HEK293 (cell line): ENCODE measurements around the gene SWI5.

ENCODE experiments used
- CTCF ChIA-PET: fragments of 350-600 bp; formaldehyde crosslinking; extraction: SDS; loops from one replicate; lab custom pipeline; 2021; ENCODE audit warnings: antibody characterized with exemption; lab: Yijun Ruan, JAX
- POLR2A ChIA-PET: fragments of 300-600 bp; formaldehyde crosslinking; extraction: SDS; loops from one replicate; lab custom pipeline; 2020; ENCODE audit warnings: antibody characterized with exemption, inconsistent platforms; lab: Yijun Ruan, JAX
- H3K27ac ChIP-seq: fragments of 200-500 bp; sonication (Bioruptor generic); 2 replicates; pipeline ENCODE4 v1.5.1; 2014; ENCODE audit warnings: low read depth, low read length, control low read depth, inconsistent platforms; ENCODE audit errors: extremely low read depth
- H3K36me3 ChIP-seq, 2 experiments: fragments of 200-500 bp in 1 of 2; sonication (Bioruptor generic) in 1 of 2; 1 replicate in 1 of 2; 2 replicates in 1 of 2; pipeline ENCODE4 v1.5.1; 2014 to 2017; ENCODE audit warnings: inconsistent platforms in 2 of 2, low read length in 2 of 2; ENCODE audit not compliant: control insufficient read depth in 2 of 2, insufficient read depth in 1 of 2
- H3K4me1 ChIP-seq: fragments of 200-500 bp; sonication (Bioruptor generic); 2 replicates; pipeline ENCODE4 v1.5.1; 2014; ENCODE audit warnings: mild to moderate bottlenecking, low read length, inconsistent platforms; ENCODE audit not compliant: control insufficient read depth, insufficient read depth
- H3K4me3 ChIP-seq: 2 replicates; pipeline ENCODE4 v1.5.1; 2011; ENCODE audit warnings: low read depth, mild to moderate bottlenecking, control low read depth, low read length, moderate library complexity
- H3K9me3 ChIP-seq: fragments of 200-500 bp; sonication (Bioruptor generic); 2 replicates; pipeline ENCODE4 v1.5.1; 2014; ENCODE audit warnings: low read depth, low read length, inconsistent platforms; ENCODE audit not compliant: control insufficient read depth, insufficient read depth
- BCL11A ChIP-seq: fragments of 450-650 bp; formaldehyde crosslinking; IDR thresholded peaks from 2 replicates; pipeline ENCODE4 v1.5.1; 2016; ENCODE audit warnings: low read depth, missing biosample characterization, missing genetic modification characterization
- HOXD13 ChIP-seq: sonication (generic); formaldehyde crosslinking; IDR thresholded peaks from 2 replicates; pipeline ENCODE4 v1.8.0; 2022; ENCODE audit warnings: missing genetic modification reagents, borderline replicate concordance
- ZNF112 ChIP-seq: fragments of 450-650 bp; formaldehyde crosslinking; IDR thresholded peaks from 2 replicates; pipeline ENCODE4 v1.5.0; 2017; ENCODE audit warnings: missing biosample characterization, missing genetic modification characterization
- ZNF221 ChIP-seq: fragments of 450-650 bp; formaldehyde crosslinking; IDR thresholded peaks from 2 replicates; pipeline ENCODE4 v1.5.1; 2017; ENCODE audit warnings: missing biosample characterization, missing genetic modification characterization, borderline replicate concordance
- ZNF274 ChIP-seq, 2 experiments: fragments of 200-500 bp in 1 of 2; fragments of 450-650 bp in 1 of 2; sonication (Bioruptor generic) in 1 of 2; formaldehyde crosslinking in 1 of 2; IDR thresholded peaks; 2 replicates each; pipeline versions ENCODE4 v1.5.1 to v1.6.1; 2014 to 2016; ENCODE audit warnings: borderline replicate concordance in 1 of 2, inconsistent platforms in 1 of 2, low read length in 1 of 2, missing biosample characterization in 1 of 2, missing genetic modification characterization in 1 of 2
- ZNF311 ChIP-seq: fragments of 450-650 bp; formaldehyde crosslinking; IDR thresholded peaks from 2 replicates; pipeline ENCODE4 v1.5.1; 2017; ENCODE audit warnings: missing biosample characterization, missing genetic modification characterization, borderline replicate concordance
- ZNF37A ChIP-seq: fragments of 450-650 bp; IDR thresholded peaks from 2 replicates; pipeline ENCODE4 v1.5.1; 2018; ENCODE audit warnings: missing biosample characterization, missing genetic modification characterization
- ZNF48 ChIP-seq: fragments of 450-650 bp; formaldehyde crosslinking; IDR thresholded peaks from 2 replicates; pipeline ENCODE4 v1.5.1; 2016; ENCODE audit warnings: missing biosample characterization, missing genetic modification characterization
- ZNF521 ChIP-seq: fragments of 450-650 bp; formaldehyde crosslinking; IDR thresholded peaks from 2 replicates; pipeline ENCODE4 v1.5.1; 2017; ENCODE audit warnings: missing biosample characterization, mild to moderate bottlenecking, missing genetic modification characterization
- ZNF529 ChIP-seq: fragments of 450-650 bp; formaldehyde crosslinking; IDR thresholded peaks from 2 replicates; pipeline ENCODE4 v1.5.1; 2017; ENCODE audit warnings: missing genetic modification characterization, missing biosample characterization; ENCODE audit not compliant: insufficient replicate concordance
- ZNF777 ChIP-seq: fragments of 450-650 bp; formaldehyde crosslinking; IDR thresholded peaks from 2 replicates; pipeline ENCODE4 v1.5.1; 2017; ENCODE audit warnings: missing biosample characterization, missing genetic modification characterization, borderline replicate concordance
- TF ChIP-seq, protein P1 (sequence below): fragments of 450-650 bp; formaldehyde crosslinking; IDR thresholded peaks from 2 replicates; pipeline ENCODE4 v1.5.1; 2017; ENCODE audit warnings: missing biosample characterization, missing genetic modification characterization
- TF ChIP-seq, protein P2 (sequence below): fragments of 450-650 bp; formaldehyde crosslinking; IDR thresholded peaks from 2 replicates; pipeline ENCODE4 v1.5.1; 2016; ENCODE audit warnings: missing biosample characterization, missing genetic modification characterization
- TF ChIP-seq, protein P3 (sequence below): fragments of 450-650 bp; formaldehyde crosslinking; IDR thresholded peaks from 2 replicates; pipeline ENCODE4 v1.5.1; 2017; ENCODE audit warnings: missing biosample characterization, mild to moderate bottlenecking, missing genetic modification characterization, moderate library complexity
- TF ChIP-seq, protein P4 (sequence below): fragments of 450-650 bp; formaldehyde crosslinking; IDR thresholded peaks from 2 replicates; pipeline ENCODE4 v1.5.1; 2016; ENCODE audit warnings: missing biosample characterization, missing genetic modification characterization
- TF ChIP-seq, protein P5 (sequence below): fragments of 450-650 bp; formaldehyde crosslinking; IDR thresholded peaks from 2 replicates; pipeline ENCODE4 v1.5.1; 2016; ENCODE audit warnings: missing biosample characterization, missing genetic modification characterization
- TF ChIP-seq, protein P6 (sequence below): fragments of 450-650 bp; formaldehyde crosslinking; IDR thresholded peaks from 2 replicates; pipeline ENCODE4 v1.5.1; 2016; ENCODE audit warnings: missing biosample characterization, missing genetic modification characterization
- TF ChIP-seq, protein P7 (sequence below): fragments of 450-650 bp; formaldehyde crosslinking; IDR thresholded peaks from 2 replicates; pipeline ENCODE4 v1.5.1; 2016; ENCODE audit warnings: missing biosample characterization, missing genetic modification characterization

Gene SWI5

DNA sequence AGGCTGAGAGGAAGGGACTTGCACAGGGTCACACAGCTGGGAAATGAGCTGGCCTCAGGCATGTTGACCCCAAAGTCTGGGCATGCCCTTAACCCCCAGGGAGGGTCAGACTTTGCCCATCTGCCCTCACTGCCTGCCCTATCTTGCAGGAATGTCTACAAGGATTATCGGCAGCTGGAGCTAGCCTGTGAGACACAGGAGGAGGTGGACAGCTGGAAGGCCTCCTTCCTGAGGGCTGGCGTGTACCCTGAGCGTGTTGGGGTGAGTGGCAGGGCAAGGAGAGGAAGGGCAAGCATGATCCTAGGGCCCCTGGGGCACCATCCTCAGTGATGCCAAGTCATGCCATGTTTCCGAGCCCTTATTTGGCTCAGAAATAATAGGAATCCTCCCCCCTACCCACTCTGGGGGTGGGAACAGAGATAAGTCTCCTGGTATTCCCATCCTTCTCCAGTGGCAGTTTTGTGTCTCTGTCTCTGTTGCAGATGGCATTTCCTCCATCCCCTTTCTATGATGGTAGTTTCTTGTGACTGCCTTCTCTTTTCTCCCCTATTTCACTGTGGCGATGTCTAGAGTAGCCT, 28.8 kb upstream of the SWI5 start:
- TF ChIP-seq, protein P1, sequence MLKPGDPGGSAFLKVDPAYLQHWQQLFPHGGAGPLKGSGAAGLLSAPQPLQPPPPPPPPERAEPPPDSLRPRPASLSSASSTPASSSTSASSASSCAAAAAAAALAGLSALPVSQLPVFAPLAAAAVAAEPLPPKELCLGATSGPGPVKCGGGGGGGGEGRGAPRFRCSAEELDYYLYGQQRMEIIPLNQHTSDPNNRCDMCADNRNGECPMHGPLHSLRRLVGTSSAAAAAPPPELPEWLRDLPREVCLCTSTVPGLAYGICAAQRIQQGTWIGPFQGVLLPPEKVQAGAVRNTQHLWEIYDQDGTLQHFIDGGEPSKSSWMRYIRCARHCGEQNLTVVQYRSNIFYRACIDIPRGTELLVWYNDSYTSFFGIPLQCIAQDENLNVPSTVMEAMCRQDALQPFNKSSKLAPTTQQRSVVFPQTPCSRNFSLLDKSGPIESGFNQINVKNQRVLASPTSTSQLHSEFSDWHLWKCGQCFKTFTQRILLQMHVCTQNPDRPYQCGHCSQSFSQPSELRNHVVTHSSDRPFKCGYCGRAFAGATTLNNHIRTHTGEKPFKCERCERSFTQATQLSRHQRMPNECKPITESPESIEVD (tag by site-specific recombination): no peak
- no peak for TF ChIP-seq ZNF37A (tag by site-specific recombination)
- TF ChIP-seq, protein P2, sequence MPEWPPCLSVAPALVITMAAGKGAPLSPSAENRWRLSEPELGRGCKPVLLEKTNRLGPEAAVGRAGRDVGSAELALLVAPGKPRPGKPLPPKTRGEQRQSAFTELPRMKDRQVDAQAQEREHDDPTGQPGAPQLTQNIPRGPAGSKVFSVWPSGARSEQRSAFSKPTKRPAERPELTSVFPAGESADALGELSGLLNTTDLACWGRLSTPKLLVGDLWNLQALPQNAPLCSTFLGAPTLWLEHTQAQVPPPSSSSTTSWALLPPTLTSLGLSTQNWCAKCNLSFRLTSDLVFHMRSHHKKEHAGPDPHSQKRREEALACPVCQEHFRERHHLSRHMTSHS (tag by site-specific recombination): no peak
- TF ChIP-seq, protein P3, sequence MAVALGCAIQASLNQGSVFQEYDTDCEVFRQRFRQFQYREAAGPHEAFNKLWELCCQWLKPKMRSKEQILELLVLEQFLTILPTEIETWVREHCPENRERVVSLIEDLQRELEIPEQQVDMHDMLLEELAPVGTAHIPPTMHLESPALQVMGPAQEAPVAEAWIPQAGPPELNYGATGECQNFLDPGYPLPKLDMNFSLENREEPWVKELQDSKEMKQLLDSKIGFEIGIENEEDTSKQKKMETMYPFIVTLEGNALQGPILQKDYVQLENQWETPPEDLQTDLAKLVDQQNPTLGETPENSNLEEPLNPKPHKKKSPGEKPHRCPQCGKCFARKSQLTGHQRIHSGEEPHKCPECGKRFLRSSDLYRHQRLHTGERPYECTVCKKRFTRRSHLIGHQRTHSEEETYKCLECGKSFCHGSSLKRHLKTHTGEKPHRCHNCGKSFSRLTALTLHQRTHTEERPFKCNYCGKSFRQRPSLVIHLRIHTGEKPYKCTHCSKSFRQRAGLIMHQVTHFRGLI (tag by site-specific recombination): no peak
- TF ChIP-seq ZNF521: no peak
- TF ChIP-seq ZNF777: no peak
- no peak for TF ChIP-seq BCL11A
- no peak for TF ChIP-seq HOXD13 (CRISPR knock-in tag)
- TF ChIP-seq, protein P4, sequence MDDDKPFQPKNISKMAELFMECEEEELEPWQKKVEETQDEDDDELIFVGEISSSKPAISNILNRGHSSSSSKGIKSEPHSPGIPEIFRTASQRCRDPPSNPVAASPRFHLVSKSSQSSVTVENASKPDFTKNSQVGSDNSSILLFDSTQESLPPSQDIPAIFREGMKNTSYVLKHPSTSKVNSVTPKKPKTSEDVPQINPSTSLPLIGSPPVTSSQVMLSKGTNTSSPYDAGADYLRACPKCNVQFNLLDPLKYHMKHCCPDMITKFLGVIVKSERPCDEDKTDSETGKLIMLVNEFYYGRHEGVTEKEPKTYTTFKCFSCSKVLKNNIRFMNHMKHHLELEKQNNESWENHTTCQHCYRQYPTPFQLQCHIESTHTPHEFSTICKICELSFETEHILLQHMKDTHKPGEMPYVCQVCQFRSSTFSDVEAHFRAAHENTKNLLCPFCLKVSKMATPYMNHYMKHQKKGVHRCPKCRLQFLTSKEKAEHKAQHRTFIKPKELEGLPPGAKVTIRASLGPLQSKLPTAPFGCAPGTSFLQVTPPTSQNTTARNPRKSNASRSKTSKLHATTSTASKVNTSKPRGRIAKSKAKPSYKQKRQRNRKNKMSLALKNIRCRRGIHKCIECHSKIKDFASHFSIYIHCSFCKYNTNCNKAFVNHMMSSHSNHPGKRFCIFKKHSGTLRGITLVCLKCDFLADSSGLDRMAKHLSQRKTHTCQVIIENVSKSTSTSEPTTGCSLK (tag by site-specific recombination): no peak
- TF ChIP-seq, protein P5, sequence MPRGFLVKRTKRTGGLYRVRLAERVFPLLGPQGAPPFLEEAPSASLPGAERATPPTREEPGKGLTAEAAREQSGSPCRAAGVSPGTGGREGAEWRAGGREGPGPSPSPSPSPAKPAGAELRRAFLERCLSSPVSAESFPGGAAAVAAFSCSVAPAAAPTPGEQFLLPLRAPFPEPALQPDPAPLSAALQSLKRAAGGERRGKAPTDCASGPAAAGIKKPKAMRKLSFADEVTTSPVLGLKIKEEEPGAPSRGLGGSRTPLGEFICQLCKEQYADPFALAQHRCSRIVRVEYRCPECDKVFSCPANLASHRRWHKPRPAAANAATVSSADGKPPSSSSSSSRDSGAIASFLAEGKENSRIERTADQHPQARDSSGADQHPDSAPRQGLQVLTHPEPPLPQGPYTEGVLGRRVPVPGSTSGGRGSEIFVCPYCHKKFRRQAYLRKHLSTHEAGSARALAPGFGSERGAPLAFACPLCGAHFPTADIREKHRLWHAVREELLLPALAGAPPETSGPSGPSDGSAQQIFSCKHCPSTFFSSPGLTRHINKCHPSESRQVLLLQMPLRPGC (tag by site-specific recombination): no peak
- TF ChIP-seq, protein P6, sequence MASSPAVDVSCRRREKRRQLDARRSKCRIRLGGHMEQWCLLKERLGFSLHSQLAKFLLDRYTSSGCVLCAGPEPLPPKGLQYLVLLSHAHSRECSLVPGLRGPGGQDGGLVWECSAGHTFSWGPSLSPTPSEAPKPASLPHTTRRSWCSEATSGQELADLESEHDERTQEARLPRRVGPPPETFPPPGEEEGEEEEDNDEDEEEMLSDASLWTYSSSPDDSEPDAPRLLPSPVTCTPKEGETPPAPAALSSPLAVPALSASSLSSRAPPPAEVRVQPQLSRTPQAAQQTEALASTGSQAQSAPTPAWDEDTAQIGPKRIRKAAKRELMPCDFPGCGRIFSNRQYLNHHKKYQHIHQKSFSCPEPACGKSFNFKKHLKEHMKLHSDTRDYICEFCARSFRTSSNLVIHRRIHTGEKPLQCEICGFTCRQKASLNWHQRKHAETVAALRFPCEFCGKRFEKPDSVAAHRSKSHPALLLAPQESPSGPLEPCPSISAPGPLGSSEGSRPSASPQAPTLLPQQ (tag by site-specific recombination): no peak
- TF ChIP-seq ZNF112 (tag by site-specific recombination): no peak
- TF ChIP-seq, protein P7, sequence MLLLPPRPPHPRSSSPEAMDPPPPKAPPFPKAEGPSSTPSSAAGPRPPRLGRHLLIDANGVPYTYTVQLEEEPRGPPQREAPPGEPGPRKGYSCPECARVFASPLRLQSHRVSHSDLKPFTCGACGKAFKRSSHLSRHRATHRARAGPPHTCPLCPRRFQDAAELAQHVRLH (tag by site-specific recombination): no peak
- TF ChIP-seq ZNF48 (tag by site-specific recombination): no peak
- no peak for TF ChIP-seq ZNF311
- no peak for TF ChIP-seq ZNF221 (tag by site-specific recombination)
- TF ChIP-seq ZNF529 (tag by site-specific recombination): no peak
- TF ChIP-seq ZNF274 (IDR thresholded peaks at IDR 0.05; ENCODE audit: low read length): no peak
- TF ChIP-seq ZNF274 (tag by site-specific recombination; IDR thresholded peaks at IDR 0.05; ENCODE audit: borderline replicate concordance): no peak
- Histone ChIP-seq H3K27ac (no peak overlapping the region), H3K9me3 (no peaks in the 10 kb centered on the region), H3K36me3 (peaks cover 0 to 11% of the 10 kb centered on the region in 2 experiments; a peak in 1 of 3 replicates), H3K4me3 (no peak overlapping the region), H3K4me1 (no peaks in the 10 kb centered on the region)
- ChIA-PET CTCF (interaction anchor here (0.6 to 0.7 kb wide), 2 partner anchors 20 to 82 kb away, joined by 3 read pairs; no protein-coding TSS in a partner anchor), POLR2A (no interaction called here)
